SK-N-SH (cell line): Measurements from ENCODE around the gene CALD1. TPM values are rescaled to one million over a fixed set of nuclear protein-coding genes. Genes with fewer than 3 reads are reported as not detected.
A peak's percentile ranks its signal among the peaks of the same experiment; 100 is the strongest.

Experiments used
- CTCF ChIA-PET: fragments of 300-600, 350-600 bp; formaldehyde crosslinking; extraction: SDS; loops from one replicate; lab custom pipeline; 2021; lab: Yijun Ruan, JAX
- POLR2A ChIA-PET: fragments of 350-600 bp; sonication (Branson Sonifier 250); formaldehyde crosslinking; extraction: SDS; loops from one replicate; lab custom pipeline; 2020; ENCODE audit warnings: antibody characterized with exemption, inconsistent platforms; lab: Yijun Ruan, JAX
- DNase-seq: peaks from one replicate; pipeline ENCODE4 v3.0.0; 2012
- H2AFZ ChIP-seq: fragments of 200-600 bp; sonication (generic); 2 replicates; pipeline ENCODE4 v1.8.1; 2016; ENCODE audit warnings: antibody characterized with exemption, mild to moderate bottlenecking, low read depth
- H3F3A ChIP-seq: fragments of 200-600 bp; sonication (generic); replicated peaks from 2 replicates; pipeline ENCODE3; 2016; ENCODE audit warnings: antibody characterized with exemption, mild to moderate bottlenecking; ENCODE audit not compliant: insufficient read depth
- H3K27ac ChIP-seq, 2 experiments: fragments of 200-500 bp in 1 of 2; fragments of 200-600 bp in 1 of 2; sonication (Bioruptor generic) in 1 of 2; sonication (generic), shearing (Covaris generic) in 1 of 2; 2 replicates each; pipeline versions ENCODE4 v1.5.1 to v1.6.1; 2014 to 2016; ENCODE audit warnings: low read depth in 2 of 2, inconsistent platforms in 1 of 2, low read length in 1 of 2, mild to moderate bottlenecking in 1 of 2, mixed read lengths in 1 of 2
- H3K27me3 ChIP-seq: fragments of 200-600 bp; sonication (generic), shearing (Covaris generic); 2 replicates; pipeline ENCODE4 v1.6.1; 2016; ENCODE audit warnings: mixed run types; ENCODE audit not compliant: insufficient read depth
- H3K36me3 ChIP-seq, 2 experiments: fragments of 200-500 bp in 1 of 2; fragments of 200-600 bp in 1 of 2; sonication (Bioruptor generic) in 1 of 2; sonication (generic) in 1 of 2; replicated peaks in 1 of 2; 2 replicates each; pipeline versions ENCODE3 to v1.5.1; 2014 to 2016; ENCODE audit warnings: low read length in 1 of 2, mild to moderate bottlenecking in 1 of 2; ENCODE audit not compliant: insufficient read depth in 2 of 2, control insufficient read depth in 1 of 2
- H3K4me1 ChIP-seq, 2 experiments: fragments of 200-500 bp in 1 of 2; fragments of 200-600 bp in 1 of 2; sonication (Bioruptor generic) in 1 of 2; sonication (generic), shearing (Covaris generic) in 1 of 2; 2 replicates each; pipeline versions ENCODE4 v1.5.1 to v1.6.1; 2014 to 2016; ENCODE audit warnings: low read depth in 1 of 2, low read length in 1 of 2, mixed run types in 1 of 2; ENCODE audit not compliant: insufficient read depth in 2 of 2, control insufficient read depth in 1 of 2
- H3K4me2 ChIP-seq: fragments of 200-600 bp; sonication (generic), shearing (Covaris generic); 2 replicates; pipeline ENCODE4 v1.6.1; 2017; ENCODE audit warnings: mixed run types
- H3K4me3 ChIP-seq, 2 experiments: fragments of 200-500 bp in 1 of 2; fragments of 200-600 bp in 1 of 2; sonication (Bioruptor generic) in 1 of 2; sonication (generic), shearing (Covaris generic) in 1 of 2; 2 replicates each; pipeline versions ENCODE4 v1.5.1 to v1.8.1; 2014 to 2016; ENCODE audit warnings: low read depth in 2 of 2, inconsistent platforms in 1 of 2, low read length in 1 of 2, mild to moderate bottlenecking in 1 of 2, mixed read lengths in 1 of 2, moderate library complexity in 1 of 2
- H3K79me2 ChIP-seq: fragments of 200-600 bp; sonication (generic); 2 replicates; pipeline ENCODE4 v1.8.1; 2017; ENCODE audit warnings: mild to moderate bottlenecking; ENCODE audit not compliant: insufficient read depth
- H3K9ac ChIP-seq: fragments of 200-600 bp; sonication (generic); 2 replicates; pipeline ENCODE4 v1.6.1; 2017; ENCODE audit warnings: mixed run types
- H3K9me2 ChIP-seq: fragments of 200-600 bp; sonication (generic); 2 replicates; pipeline ENCODE4 v1.6.1; 2017; ENCODE audit warnings: mixed run types
- H3K9me3 ChIP-seq: fragments of 200-600 bp; sonication (generic); 2 replicates; pipeline ENCODE4 v1.6.1; 2017; ENCODE audit warnings: mixed run types, mild to moderate bottlenecking, moderate library complexity
- H4K20me1 ChIP-seq: fragments of 200-600 bp; sonication (generic); 2 replicates; pipeline ENCODE4 v1.6.1; 2017; ENCODE audit warnings: mild to moderate bottlenecking, mixed run types; ENCODE audit not compliant: insufficient read depth
- ELF1 ChIP-seq: IDR thresholded peaks from 2 replicates; pipeline ENCODE4 v1.4.0; 2012
- FOSL2 ChIP-seq: IDR thresholded peaks from 2 replicates; pipeline ENCODE4 v1.4.0; 2012; ENCODE audit warnings: low read depth, mild to moderate bottlenecking, moderate library complexity, borderline replicate concordance
- FOXM1 ChIP-seq: IDR thresholded peaks from 2 replicates; pipeline ENCODE4 v1.4.0; 2012; ENCODE audit warnings: low read depth, mild to moderate bottlenecking
- JUND ChIP-seq: IDR thresholded peaks from 2 replicates; pipeline ENCODE4 v1.4.0; 2012
- MXI1 ChIP-seq: IDR thresholded peaks from 2 replicates; pipeline ENCODE4 v1.6.1; 2012; ENCODE audit warnings: mild to moderate bottlenecking, low read depth, low read length, improper control_type of control experiment
- NFIC ChIP-seq: IDR thresholded peaks from 2 replicates; pipeline ENCODE4 v1.4.0; 2012; ENCODE audit warnings: borderline replicate concordance
- POLR2AphosphoS5 ChIP-seq: IDR thresholded peaks from 2 replicates; pipeline ENCODE4 v1.6.1; 2012; ENCODE audit warnings: low read depth, low read length
- RAD21 ChIP-seq: IDR thresholded peaks from 2 replicates; pipeline ENCODE4 v1.6.1; 2012; ENCODE audit warnings: mild to moderate bottlenecking, low read length
- RCOR1 ChIP-seq: fragments of 150-350 bp; IDR thresholded peaks from 2 replicates; pipeline ENCODE4 v1.6.1; 2017; ENCODE audit warnings: antibody characterized with exemption, low read length
- RXRA ChIP-seq: IDR thresholded peaks from 2 replicates; pipeline ENCODE4 v1.4.0; 2012; ENCODE audit warnings: low read depth, mild to moderate bottlenecking, borderline replicate concordance
- SIN3A ChIP-seq: IDR thresholded peaks from 2 replicates; pipeline ENCODE4 v1.6.1; 2012; ENCODE audit warnings: low read depth, mild to moderate bottlenecking, low read length, moderate library complexity, borderline replicate concordance
- TEAD4 ChIP-seq: IDR thresholded peaks from 2 replicates; pipeline ENCODE4 v1.4.0; 2012; ENCODE audit warnings: mild to moderate bottlenecking, borderline replicate concordance; ENCODE audit not compliant: insufficient read depth
- YY1 ChIP-seq: IDR thresholded peaks from 2 replicates; pipeline ENCODE4 v1.4.0; 2012; ENCODE audit warnings: low read depth, mild to moderate bottlenecking
- WGBS: methylation state at CpG from one replicate; pipeline ENCODE4 v1.1.6; 2017; ENCODE audit warnings: low lambda C conversion rate; 5-methylcytosine and 5-hydroxymethylcytosine counted together
- polyA plus RNA-seq, 3 experiments: library from polyadenylated mRNA; depleted of rRNA; stranded (reverse); fragments of >200 nt; gene quantifications; 2 replicates each; pipeline ENCODE4 v1.2.3, GENCODE V29; 2012
- TF ChIP-seq, protein P1 (sequence below): IDR thresholded peaks from 2 replicates; pipeline ENCODE4 v1.4.0; 2012; ENCODE audit warnings: low read depth
- TF ChIP-seq, protein P2 (sequence below): fragments of 150-350 bp; IDR thresholded peaks from 2 replicates; pipeline ENCODE4 v1.6.1; 2016; ENCODE audit warnings: mild to moderate bottlenecking, low read depth, low read length
- TF ChIP-seq, protein P3 (sequence below): fragments of 200-600 bp; sonication (generic); IDR thresholded peaks from 2 replicates; pipeline ENCODE4 v1.6.1; 2017; ENCODE audit warnings: antibody characterized with exemption, mild to moderate bottlenecking, moderate library complexity
- TF ChIP-seq, protein P4 (sequence below): IDR thresholded peaks from 2 replicates; pipeline ENCODE4 v1.4.0; 2012; ENCODE audit warnings: low read depth, borderline replicate concordance
- TF ChIP-seq, protein P5 (sequence below): IDR thresholded peaks from 2 replicates; pipeline ENCODE4 v1.4.0; 2012; ENCODE audit warnings: low read depth, borderline replicate concordance

The CALD1 gene
- polyA plus RNA-seq, 1 of the 3 experiments (the other 2 are of a cell fraction) = 299 TPM

DNA sequence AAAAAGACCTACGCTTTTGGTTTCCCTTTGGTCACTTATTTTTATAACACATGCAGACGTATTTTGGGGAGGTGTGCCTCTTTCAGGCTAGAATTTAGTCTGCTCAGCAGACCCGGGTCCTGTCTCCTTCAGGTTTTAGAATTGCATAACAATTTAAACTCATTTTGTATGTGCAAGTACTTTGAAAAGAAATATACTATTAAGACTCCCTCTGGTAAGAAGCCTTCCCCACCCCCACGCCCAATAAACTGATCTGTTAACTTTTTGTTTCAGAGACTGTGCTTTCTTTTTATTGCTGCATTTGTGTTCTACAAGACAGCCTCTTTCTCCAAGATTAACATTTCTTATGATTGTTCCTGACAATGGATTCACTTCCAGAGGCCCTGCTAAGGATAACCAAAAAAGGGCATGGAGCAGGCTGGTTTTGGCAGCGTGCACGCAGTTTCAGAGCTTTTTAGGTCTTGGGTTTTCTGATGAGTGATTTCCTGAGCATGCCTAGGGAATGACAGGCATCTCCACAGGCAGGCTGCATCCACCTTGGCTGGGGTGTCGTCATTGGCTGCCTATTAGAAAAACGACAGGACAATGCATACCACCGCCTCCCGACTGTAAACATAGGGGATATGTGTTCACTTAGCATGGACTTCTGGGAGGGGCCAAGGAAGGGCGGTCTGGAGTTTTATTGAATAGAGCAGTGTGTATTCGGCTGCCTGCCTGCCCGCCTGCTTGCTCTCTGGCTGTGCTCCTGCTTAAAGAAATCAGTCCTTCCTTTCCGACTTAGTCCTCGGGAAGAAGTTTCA lies at the start of gene CALD1 (continued):
- TF ChIP-seq, protein P1, sequence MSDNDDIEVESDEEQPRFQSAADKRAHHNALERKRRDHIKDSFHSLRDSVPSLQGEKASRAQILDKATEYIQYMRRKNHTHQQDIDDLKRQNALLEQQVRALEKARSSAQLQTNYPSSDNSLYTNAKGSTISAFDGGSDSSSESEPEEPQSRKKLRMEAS = peak; percentile 92
- TF ChIP-seq, protein P2, sequence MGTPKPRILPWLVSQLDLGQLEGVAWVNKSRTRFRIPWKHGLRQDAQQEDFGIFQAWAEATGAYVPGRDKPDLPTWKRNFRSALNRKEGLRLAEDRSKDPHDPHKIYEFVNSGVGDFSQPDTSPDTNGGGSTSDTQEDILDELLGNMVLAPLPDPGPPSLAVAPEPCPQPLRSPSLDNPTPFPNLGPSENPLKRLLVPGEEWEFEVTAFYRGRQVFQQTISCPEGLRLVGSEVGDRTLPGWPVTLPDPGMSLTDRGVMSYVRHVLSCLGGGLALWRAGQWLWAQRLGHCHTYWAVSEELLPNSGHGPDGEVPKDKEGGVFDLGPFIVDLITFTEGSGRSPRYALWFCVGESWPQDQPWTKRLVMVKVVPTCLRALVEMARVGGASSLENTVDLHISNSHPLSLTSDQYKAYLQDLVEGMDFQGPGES = no peak
- TF ChIP-seq, protein P3, sequence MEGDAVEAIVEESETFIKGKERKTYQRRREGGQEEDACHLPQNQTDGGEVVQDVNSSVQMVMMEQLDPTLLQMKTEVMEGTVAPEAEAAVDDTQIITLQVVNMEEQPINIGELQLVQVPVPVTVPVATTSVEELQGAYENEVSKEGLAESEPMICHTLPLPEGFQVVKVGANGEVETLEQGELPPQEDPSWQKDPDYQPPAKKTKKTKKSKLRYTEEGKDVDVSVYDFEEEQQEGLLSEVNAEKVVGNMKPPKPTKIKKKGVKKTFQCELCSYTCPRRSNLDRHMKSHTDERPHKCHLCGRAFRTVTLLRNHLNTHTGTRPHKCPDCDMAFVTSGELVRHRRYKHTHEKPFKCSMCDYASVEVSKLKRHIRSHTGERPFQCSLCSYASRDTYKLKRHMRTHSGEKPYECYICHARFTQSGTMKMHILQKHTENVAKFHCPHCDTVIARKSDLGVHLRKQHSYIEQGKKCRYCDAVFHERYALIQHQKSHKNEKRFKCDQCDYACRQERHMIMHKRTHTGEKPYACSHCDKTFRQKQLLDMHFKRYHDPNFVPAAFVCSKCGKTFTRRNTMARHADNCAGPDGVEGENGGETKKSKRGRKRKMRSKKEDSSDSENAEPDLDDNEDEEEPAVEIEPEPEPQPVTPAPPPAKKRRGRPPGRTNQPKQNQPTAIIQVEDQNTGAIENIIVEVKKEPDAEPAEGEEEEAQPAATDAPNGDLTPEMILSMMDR = no peak
- TF ChIP-seq MXI1 = peak; percentile 81
- peak; percentile 93 for TF ChIP-seq SIN3A
- peak; percentile 98 for TF ChIP-seq TEAD4
- TF ChIP-seq, protein P4, sequence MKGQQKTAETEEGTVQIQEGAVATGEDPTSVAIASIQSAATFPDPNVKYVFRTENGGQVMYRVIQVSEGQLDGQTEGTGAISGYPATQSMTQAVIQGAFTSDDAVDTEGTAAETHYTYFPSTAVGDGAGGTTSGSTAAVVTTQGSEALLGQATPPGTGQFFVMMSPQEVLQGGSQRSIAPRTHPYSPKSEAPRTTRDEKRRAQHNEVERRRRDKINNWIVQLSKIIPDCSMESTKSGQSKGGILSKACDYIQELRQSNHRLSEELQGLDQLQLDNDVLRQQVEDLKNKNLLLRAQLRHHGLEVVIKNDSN = no peak
- peak; percentile 68; the same call in 1 of the 2 replicates for TF ChIP-seq YY1
- TF ChIP-seq FOXM1 = peak; percentile 87
- TF ChIP-seq ELF1 = no peak
- TF ChIP-seq FOSL2 = peak; percentile 81

DNA sequence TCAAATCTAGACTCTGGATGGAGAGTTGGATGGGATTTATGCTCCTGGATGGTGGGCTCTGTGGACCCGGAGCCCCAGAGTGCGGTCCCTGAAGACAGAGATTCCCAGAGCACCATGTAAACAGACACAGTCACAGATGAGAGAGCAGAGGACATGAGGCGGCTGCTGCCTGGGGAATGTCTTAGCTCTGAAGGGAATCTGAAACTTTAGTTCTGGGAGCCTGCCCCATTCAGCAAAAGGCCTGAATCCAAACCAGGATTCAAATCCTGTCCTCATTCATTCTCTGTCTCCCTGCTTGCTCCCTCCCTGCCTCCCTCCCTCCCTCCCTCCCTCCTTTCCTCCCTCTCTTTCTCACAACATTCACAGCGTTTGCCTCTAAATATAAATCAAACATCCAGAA lies 49.5 kb upstream of the CALD1 start:
- no peak overlapping the region for H3K4me3 ChIP-seq
- TF ChIP-seq FOSL2 (no peak), NFIC (no peak), POLR2AphosphoS5 (no peak), RCOR1 (no peak), MXI1 (no peak), ELF1 (no peak), RXRA (no peak), JUND (no peak), RAD21 (no peak)
- TF ChIP-seq, protein P3 = no peak
- TF ChIP-seq, protein P1 = no peak
- TF ChIP-seq, protein P4 = no peak
- TF ChIP-seq, protein P5, sequence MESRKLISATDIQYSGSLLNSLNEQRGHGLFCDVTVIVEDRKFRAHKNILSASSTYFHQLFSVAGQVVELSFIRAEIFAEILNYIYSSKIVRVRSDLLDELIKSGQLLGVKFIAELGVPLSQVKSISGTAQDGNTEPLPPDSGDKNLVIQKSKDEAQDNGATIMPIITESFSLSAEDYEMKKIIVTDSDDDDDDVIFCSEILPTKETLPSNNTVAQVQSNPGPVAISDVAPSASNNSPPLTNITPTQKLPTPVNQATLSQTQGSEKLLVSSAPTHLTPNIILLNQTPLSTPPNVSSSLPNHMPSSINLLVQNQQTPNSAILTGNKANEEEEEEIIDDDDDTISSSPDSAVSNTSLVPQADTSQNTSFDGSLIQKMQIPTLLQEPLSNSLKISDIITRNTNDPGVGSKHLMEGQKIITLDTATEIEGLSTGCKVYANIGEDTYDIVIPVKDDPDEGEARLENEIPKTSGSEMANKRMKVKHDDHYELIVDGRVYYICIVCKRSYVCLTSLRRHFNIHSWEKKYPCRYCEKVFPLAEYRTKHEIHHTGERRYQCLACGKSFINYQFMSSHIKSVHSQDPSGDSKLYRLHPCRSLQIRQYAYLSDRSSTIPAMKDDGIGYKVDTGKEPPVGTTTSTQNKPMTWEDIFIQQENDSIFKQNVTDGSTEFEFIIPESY = no peak
- TF ChIP-seq, all 33 proteins: peak for 0
- peak overlapping the region; percentile 67; the same call in 1 of the 2 replicates for H3K4me2 ChIP-seq
- H3K9me2 ChIP-seq = no peaks in the 10 kb centered on the region
- 67% methylated on average over 4 of the region's 4 CpGs for WGBS
- peak overlapping the region; percentile 86 for H3K27ac ChIP-seq
- ChIA-PET CTCF (interaction anchor here (1.3 kb wide), 1 partner anchor 224 kb away, joined by 4 read pairs; no protein-coding TSS in a partner anchor), POLR2A (no interaction called here)
- H2AFZ ChIP-seq = peak overlapping the region; percentile 73
- no peaks in the 10 kb centered on the region for H3K79me2 ChIP-seq
- peaks cover 30% of the 10 kb centered on the region for H3F3A ChIP-seq
- peaks cover 2 to 18% of the 10 kb centered on the region in 2 experiments; a peak in 3 of 4 replicates for H3K4me1 ChIP-seq
- H3K9ac ChIP-seq = peak overlapping the region; percentile 32; the same call in 1 of the 2 replicates
- no peaks in the 10 kb centered on the region for H3K9me3 ChIP-seq
- H3K27me3 ChIP-seq = no peaks in the 10 kb centered on the region
- H4K20me1 ChIP-seq = no peaks in the 10 kb centered on the region
- H3K36me3 ChIP-seq = peaks cover 0 to 3% of the 10 kb centered on the region in 2 experiments
- DNase-seq = no peak
